H7 (cell line): Measurements from ENCODE around the gene PPP2R2D. TPM values are rescaled to one million over a fixed set of nuclear protein-coding genes. Genes with fewer than 3 reads are reported as not detected.

Source experiments
- DNase-seq: peaks from one replicate; pipeline ENCODE4 v3.0.0; 2012
- H3K27me3 ChIP-seq: 2 replicates; pipeline ENCODE4 v1.6.0; 2011; ENCODE audit warnings: mild to moderate bottlenecking, low read length; ENCODE audit not compliant: control insufficient read depth, insufficient read depth
- H3K36me3 ChIP-seq: replicated peaks from 2 replicates; pipeline ENCODE4 v1.5.1; 2011; ENCODE audit warnings: low read length; ENCODE audit not compliant: control insufficient read depth, insufficient read depth
- H3K4me3 ChIP-seq: 2 replicates; pipeline ENCODE4 v1.5.1; 2011; ENCODE audit warnings: low read depth, mild to moderate bottlenecking, control low read depth, low read length, moderate library complexity; ENCODE audit not compliant: insufficient read depth
- total RNA-seq: library from RNA; depleted of rRNA; stranded (reverse); fragments of >200 nt; shearing (Covaris generic); gene quantifications from 2 replicates; pipeline ENCODE4 v1.2.3, GENCODE V29; 2014

PPP2R2D gene
- total RNA-seq, 1 experiment from 2014 or later = 44.8 TPM

- no peaks in the 10 kb centered on the region for H3K27me3 ChIP-seq
- no peaks in the 10 kb centered on the region for H3K36me3 ChIP-seq
- no peak for DNase-seq
- no peak overlapping the region for H3K4me3 ChIP-seq
These were observed 10.3 kb upstream of the PPP2R2D start for GRCh38 chr10:131890276-131891195.

- H3K4me3 ChIP-seq = no peak overlapping the region
- DNase-seq = peak; percentile 91
- H3K27me3 ChIP-seq = no peaks in the 10 kb centered on the region
- H3K36me3 ChIP-seq = no peaks in the 10 kb centered on the region
These were observed 9.4 kb upstream of the PPP2R2D start for GRCh38 chr10:131891196-131891928.

- peak; percentile 39 for DNase-seq
- no peaks in the 10 kb centered on the region for H3K27me3 ChIP-seq
- no peak overlapping the region for H3K4me3 ChIP-seq
- H3K36me3 ChIP-seq = no peaks in the 10 kb centered on the region
These were observed 8.6 kb upstream of the PPP2R2D start for GRCh38 chr10:131891929-131892805.

GRCh38 chr10:131892806-131893675 is 7.8 kb upstream of the PPP2R2D start:
- Histone ChIP-seq H3K36me3 (no peaks in the 10 kb centered on the region), H3K27me3 (no peaks in the 10 kb centered on the region), H3K4me3 (no peak overlapping the region)
- DNase-seq = peak; percentile 38

GRCh38 chr10:131895116-131895515 is 5.7 kb upstream of the PPP2R2D start:
- Histone ChIP-seq H3K27me3 (peaks cover 7% of the 10 kb centered on the region; the same call in 1 of the 2 replicates), H3K36me3 (no peaks in the 10 kb centered on the region), H3K4me3 (no peak overlapping the region)
- no peak for DNase-seq

- no peak for DNase-seq
- Histone ChIP-seq H3K4me3 (no peak overlapping the region), H3K36me3 (no peaks in the 10 kb centered on the region), H3K27me3 (peaks cover 7% of the 10 kb centered on the region; the same call in 1 of the 2 replicates)
These were observed 4.4 kb upstream of the PPP2R2D start for GRCh38 chr10:131896403-131896802.

- no peak for DNase-seq
- no peak overlapping the region for H3K4me3 ChIP-seq
- peaks cover 7% of the 10 kb centered on the region; the same call in 1 of the 2 replicates for H3K27me3 ChIP-seq
- no peaks in the 10 kb centered on the region for H3K36me3 ChIP-seq
These were observed 3.4 kb upstream of the PPP2R2D start for GRCh38 chr10:131897297-131897899.

- H3K36me3 ChIP-seq = peaks cover 2% of the 10 kb centered on the region; the same call in 1 of the 2 replicates
These were observed 2.7 kb upstream of the PPP2R2D start for GRCh38 chr10:131898061-131898460.

GRCh38 chr10:131898713-131899112 is 2.1 kb upstream of the PPP2R2D start:
- Histone ChIP-seq H3K27me3 (peaks cover 7% of the 10 kb centered on the region; the same call in 1 of the 2 replicates), H3K36me3 (peaks cover 2% of the 10 kb centered on the region; the same call in 1 of the 2 replicates), H3K4me3 (no peak overlapping the region)
- peak; percentile 35 for DNase-seq

More at GRCh38 chr10:131898061-131898460, 2.7 kb upstream of the PPP2R2D start:
- no peak for DNase-seq
- Histone ChIP-seq H3K4me3 (no peak overlapping the region), H3K27me3 (peaks cover 7% of the 10 kb centered on the region; the same call in 1 of the 2 replicates)

GRCh38 chr10:131899116-131899690 is 1.6 kb upstream of the PPP2R2D start:
- H3K27me3 ChIP-seq = peaks cover 7% of the 10 kb centered on the region; the same call in 1 of the 2 replicates
- H3K36me3 ChIP-seq = peaks cover 2% of the 10 kb centered on the region; the same call in 1 of the 2 replicates
- DNase-seq = no peak
- H3K4me3 ChIP-seq = no peak overlapping the region

- peaks cover 2% of the 10 kb centered on the region; the same call in 1 of the 2 replicates for H3K36me3 ChIP-seq
- peak; percentile 73 for DNase-seq
- H3K4me3 ChIP-seq = peak overlapping the region; percentile 85
- peaks cover 7% of the 10 kb centered on the region; the same call in 1 of the 2 replicates for H3K27me3 ChIP-seq
These were observed 986 bp upstream of the PPP2R2D start for GRCh38 chr10:131899695-131900349.

- H3K4me3 ChIP-seq = peak overlapping the region; percentile 85
- H3K36me3 ChIP-seq = peaks cover 2% of the 10 kb centered on the region
- peak; percentile 75 for DNase-seq
- H3K27me3 ChIP-seq = peaks cover 7% of the 10 kb centered on the region; the same call in 1 of the 2 replicates
These were observed 497 bp downstream of the PPP2R2D start for GRCh38 chr10:131901181-131901829.
